GM19023 (cell line): Measurements from ENCODE around the gene CRYZ.
"Not testable (repeated sequence)": the region's sequence is repeated elsewhere in the genome, so short reads cannot be mapped to it uniquely, and the experiment has no call there.

Source experiments
- ATAC-seq: cut with Tn5 transposase; IDR thresholded peaks from one replicate; pipeline ENCODE4 v1.9.1; 2021; ENCODE audit warnings: mild to moderate bottlenecking, moderate library complexity; ENCODE audit not compliant: unreplicated experiment

The CRYZ gene, protein sequence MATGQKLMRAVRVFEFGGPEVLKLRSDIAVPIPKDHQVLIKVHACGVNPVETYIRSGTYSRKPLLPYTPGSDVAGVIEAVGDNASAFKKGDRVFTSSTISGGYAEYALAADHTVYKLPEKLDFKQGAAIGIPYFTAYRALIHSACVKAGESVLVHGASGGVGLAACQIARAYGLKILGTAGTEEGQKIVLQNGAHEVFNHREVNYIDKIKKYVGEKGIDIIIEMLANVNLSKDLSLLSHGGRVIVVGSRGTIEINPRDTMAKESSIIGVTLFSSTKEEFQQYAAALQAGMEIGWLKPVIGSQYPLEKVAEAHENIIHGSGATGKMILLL

DNA sequence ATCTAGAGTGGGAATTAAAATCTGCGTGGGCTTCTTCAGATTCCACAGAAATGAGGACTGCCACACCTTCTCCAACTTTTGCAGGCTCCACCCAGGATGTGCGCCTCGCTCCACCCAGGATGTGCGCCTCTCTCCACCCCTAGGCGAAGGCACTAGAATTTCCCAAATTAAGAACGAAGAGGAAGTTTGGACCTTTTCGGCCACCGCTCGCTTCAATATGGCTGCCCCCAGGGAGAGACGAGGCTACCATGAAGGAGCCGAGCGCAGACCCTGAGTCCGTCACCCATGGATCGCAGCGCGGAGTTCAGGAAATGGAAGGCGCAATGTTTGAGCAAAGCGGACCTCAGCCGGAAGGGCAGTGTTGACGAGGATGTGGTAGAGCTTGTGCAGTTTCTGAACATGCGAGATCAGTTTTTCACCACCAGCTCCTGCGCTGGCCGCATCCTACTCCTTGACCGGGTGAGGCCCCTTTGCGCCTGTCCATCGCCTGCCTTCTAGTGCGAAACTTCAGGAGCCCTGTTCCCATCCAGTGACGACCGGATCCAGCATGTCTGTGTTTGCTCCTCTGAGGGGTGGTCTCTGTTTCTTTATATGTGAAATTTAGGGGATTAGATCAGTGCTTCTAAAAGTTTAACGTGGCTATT lies at the start of gene CRYZ, which contains the start of gene TYW3:
CRYZ (minus strand) TSS at position 91 of the 644 bp plus-strand sequence. CDS start 8,229 bp downstream, outside the sequence.
TYW3 (plus strand) TSS at position 193 of the 644 bp plus-strand sequence; CDS start at position 286, 93 bp downstream.
- peak; percentile 63 for ATAC-seq

DNA sequence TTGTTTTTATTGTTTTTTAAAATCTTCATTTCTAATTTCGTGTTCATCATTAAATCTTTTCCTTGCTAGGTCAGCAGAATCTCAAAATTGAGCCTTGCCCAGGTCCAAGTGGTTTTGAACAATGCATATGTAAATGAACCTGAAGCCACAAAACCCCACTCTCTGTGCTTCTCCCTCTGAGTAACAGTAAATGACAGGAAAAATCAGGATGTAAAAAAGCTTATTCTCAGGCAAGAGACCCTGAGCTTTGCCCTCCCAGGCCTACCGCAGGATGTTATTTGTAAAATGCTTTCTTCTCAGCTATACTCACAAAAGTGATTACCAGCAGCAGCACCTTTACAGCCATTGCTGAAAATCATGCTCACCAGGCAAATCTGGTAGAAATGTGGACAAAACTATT lies 47.7 kb upstream of the CRYZ start:
- ATAC-seq, result no peak

DNA sequence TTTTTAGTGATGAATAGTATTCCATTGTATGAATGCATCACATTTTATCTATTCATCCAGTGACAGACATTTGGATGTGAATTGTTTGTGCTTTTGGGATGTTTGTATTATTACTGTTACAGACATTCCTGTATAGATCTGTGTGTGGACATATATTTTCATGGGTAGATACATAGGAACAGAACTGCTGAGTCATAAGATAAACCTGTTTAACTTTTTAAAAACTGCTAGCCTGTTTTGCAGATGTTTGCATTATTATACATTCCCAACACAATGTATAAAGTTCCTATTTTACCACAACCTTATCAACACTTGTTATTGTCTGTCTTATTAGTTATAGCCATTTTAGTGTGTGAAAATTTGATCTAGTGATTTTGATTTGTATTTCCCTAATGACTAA lies 46.9 kb upstream of the CRYZ start:
- ATAC-seq, result no peak

DNA sequence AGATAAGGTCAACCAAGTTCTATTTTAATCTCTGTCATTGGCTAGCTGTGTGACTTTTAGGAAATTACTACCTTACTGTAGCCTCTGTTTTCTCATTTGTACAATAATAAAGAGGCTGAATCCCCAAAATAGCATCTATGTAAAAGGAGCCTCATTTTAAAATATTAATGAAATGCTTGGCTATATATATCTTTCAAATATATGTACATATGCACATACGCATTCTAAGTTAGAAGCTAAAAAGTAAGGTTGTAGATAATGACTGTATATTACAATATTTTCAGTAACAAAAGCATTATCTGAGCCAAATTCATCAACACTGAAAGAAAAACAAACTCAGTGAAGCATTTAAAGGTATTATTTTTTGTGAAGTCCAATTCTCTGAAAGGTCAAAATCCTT lies 44.7 kb upstream of the CRYZ start:
- ATAC-seq, result no peak

DNA sequence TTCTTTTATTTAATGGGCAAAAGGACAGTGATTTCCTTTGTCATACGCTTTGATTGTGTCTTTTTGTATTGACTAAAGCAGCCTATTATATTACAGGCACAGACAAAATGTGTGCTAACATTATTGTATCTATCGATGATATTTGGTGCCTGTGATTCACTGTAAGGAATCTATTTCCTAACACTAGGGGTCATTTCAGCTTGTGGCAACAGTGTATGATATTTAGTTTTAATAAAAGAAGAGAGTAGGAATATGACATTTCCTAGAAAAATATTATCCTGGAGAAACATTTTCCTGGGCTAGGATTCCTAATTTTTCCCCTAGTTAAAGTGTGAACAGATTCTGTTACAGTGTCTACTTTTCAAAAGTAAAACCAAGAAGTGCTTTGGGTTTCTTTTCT lies 42.9 kb upstream of the CRYZ start:
- no peak for ATAC-seq

DNA sequence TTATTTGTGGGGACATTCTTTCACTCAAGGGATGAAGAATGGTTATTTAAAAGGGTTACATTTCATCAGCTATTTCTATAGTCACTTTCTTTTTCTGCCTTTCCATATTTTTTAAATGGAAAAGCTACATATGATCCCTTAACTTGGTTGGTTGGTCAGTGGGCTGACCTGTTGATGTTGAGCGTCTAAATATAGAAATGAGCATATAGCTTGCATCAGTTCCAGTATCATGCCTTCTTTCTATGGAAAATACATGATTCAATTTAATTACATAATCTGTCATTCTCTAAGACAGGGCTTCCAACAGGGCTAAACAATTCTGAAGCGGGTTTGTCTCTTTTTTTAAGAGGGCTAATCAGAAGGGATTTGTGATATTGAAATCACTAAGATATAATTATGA lies 40.7 kb upstream of the CRYZ start:
- ATAC-seq, result no peak

DNA sequence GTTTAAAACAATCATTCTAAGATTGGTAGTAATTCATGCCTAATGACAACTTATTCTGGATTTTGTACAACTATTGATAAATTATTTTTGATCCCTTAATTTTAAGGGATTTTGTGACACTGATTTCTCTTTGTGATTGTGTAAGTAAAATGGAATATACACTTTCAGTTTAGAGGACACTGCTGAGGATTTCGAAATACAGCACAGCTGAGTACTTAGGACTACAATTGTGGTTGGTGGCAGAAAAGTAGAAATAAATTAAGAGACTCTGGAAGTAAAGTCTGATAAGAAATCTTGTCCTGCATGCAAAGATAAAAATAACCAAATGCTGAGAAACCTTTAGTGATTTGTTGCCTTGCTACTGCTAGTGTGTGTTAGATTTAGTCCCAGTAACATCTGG lies 40.1 kb upstream of the CRYZ start:
- no peak for ATAC-seq

DNA sequence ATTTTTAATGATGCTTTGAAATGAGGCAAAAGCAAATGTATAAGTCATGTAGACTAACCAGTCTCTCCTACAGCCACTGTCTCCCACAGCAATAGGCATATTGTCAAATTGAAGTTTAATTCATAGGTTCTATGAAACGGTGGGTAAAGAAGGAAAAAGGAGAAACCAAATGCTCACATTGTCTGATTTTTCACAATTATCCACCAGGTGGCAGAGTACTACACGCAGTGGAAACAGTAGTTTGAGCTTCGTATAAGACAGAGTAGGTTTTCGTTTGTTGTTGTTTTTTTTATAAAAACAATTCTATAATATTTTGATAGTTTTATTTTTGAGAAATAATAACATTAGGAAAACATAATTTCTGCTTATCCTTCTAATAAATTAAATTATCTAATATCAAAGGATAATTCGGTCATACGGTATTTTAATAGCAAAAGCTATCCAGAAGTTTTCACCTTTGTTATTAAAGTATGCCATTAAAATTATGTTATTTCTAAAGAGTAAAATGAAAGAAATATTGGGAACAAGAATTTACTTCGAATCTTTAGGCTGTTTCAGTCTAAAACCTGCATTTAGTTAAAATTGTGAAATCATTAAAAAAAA lies 39.2 kb upstream of the CRYZ start:
- peak; percentile 64 for ATAC-seq

DNA sequence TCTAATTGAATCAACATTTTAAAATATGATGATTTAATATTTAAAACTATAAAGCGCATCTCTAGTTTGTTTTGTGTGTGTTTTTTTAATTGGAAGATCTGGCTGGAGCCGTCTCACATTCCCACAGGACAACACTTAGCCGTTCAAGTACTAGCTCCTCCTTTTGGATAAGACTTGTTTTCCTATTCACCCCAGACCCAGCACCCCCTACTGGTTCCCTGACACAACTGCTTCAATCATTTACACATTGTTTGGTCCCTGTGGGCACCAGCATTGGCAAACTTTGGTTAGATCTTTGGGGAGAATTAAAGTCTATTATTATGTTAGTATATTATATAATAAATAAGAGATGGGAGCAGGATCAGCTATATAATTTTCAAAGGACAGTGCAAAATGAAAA lies 34.6 kb upstream of the CRYZ start:
- ATAC-seq, result no peak

DNA sequence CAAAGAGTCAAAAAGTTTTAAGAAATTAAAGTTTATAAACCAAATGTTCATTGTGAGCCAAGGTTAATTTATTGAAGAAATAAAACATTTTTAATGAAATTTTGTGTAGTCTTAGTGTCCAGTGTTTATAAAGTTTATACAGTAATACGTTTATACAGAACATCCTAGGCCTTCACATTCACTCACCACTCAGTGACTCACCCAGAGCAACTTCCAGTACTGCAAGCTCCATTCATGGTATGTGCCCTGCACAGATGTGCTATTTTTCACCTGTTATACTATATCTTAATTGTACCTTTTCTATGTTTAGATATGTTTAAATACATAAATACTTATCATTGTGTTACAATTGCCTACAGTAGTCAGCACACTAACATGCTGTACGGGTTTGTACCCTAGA lies 33.7 kb upstream of the CRYZ start:
- no peak for ATAC-seq

DNA sequence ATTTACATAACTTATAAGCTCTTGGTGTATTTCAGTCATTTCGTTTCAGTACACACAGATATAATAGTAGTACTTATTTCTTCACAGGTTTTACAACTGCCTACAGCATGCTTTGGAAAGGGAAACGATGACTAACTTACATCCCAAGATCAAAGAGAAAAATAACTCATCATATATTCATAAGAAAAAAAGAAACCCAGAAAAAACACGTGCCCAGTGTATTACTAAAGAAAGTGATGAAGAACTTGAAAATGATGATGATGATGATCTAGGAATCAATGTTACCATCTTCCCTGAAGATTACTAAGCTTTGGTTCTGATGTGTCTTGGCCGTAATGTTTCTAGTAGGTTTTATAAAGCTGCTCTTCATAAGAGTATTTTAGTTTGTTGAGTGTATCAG lies 31.0 kb upstream of the CRYZ start:
- ATAC-seq, result no peak

DNA sequence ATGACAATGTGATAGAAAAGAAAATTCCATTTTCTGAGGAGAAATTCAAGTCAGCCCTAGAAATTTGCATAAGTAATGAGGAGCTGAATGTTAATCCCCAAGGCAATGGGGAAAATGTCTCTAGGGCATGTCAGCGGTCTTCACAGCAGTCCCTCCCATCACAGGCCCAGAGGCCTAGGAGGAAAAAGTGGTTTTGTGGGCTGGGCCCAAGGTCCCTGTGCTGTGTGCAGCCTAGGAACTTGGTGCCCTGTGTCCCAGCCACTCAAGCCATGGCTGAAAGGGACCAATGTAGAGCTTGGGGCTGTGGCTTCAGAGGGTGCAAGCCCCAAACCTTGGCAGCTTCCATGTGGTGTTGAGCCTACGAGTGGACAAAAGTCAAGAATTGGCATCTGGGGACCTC lies 23.8 kb upstream of the CRYZ start:
- ATAC-seq, result not testable (repeated sequence)

DNA sequence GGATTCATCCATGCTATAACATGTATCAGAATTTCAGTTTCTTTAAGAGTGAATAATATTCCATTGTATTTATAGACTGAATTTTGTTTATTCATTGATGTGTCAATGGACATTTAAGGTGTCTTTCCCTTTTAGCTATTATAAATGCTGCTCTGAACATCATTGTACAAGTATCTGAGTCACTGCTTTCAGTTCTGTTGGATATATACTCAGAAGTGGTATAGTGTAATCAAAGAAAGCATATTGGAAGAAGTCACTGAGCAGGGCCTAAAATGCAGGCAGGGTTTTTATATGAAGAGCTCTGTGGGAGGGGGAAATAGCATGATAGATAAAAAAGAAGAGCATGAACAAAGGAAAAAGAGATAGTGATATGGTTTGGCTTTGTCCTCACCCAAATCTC lies 22.6 kb upstream of the CRYZ start:
- no peak for ATAC-seq

DNA sequence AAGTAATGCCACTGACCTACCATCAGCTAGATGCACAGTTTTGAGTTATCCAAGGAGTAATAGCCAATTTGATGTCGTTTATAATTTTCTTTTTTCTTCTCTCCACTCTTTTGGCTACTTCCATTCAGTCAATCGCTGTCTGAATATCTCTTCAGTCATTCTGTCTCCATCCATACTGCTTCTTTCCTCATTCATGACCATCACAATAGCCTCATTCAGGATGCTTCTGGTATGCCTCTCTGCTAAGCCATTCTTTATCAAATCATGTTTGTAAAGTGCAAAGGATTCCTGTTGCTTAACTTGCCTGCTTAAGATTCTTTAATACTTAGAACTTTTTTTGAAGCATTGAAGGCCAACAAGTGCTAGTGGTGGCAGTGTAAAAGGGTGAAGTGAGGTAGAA lies 20.3 kb upstream of the CRYZ start:
- no peak for ATAC-seq

DNA sequence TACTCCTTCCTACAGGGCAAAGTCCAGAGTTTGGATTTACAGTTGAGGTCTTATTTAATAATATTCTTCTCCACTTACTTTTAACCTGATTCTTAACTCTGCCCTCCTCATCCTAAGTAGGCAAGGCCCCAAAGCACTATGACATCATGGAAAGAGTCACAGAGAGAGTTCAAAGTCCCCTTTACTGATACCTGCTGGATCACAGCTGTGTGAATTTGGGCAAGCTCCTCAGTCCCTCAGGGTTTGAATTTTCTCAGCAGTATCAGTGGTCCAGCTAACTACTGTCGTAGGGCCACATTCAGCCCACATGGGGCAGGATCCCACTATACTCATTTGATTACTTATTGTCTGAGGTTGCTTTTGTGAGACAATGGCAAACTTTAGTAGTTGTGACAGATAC lies 16.1 kb upstream of the CRYZ start:
- peak; percentile 97 for ATAC-seq

DNA sequence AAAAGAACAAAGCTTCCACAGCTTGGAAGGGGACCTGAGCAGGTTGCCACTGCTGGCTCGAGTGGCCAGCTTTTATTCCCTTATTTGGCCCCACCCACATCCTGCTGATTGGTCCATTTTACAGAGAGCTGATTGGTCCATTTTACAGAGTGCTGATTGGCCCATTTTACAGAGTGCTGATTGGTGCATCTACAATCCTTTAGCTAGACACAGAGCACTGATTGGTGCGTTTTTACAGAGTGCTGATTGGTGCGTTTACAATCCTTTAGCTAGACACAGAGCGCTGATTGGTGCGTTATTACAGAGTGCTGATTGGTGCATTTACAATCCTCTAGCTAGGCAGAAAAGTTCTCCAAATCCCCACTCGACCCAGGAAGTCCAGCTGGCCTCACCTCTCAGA lies 12.4 kb upstream of the CRYZ start:
- ATAC-seq, result not testable (repeated sequence)

DNA sequence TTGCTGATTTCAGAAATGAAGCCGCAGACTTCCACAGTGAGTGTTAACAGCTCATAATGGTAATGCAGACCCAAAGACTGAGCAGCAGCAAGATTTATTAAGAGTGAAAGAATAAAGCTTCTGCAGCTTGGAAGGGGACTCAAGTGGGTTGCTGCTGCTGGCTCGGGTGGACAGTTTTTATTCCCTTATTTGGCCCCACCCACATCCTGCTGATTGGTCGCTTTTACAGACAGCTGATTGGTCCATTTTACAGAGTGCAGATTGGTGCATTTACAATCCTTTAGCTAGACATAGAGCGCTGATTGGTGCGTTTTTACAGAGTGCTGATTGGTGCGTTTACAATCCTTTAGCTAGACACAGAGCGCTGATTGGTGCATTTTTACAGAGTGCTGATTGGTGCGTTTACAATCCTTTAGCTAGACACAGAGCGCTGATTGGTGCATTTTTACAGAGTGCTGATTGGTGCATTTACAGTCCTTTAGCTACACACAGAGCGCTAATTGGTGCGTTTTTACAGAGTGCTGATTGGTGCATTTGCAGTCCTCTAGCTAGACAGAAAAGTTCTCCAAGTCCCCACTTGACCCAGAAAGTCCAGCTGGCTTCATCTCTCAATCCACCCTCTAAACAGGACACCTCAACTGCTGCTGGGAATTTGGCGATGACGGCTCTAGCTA lies 7.6 kb upstream of the CRYZ start:
- not testable (repeated sequence) for ATAC-seq

DNA sequence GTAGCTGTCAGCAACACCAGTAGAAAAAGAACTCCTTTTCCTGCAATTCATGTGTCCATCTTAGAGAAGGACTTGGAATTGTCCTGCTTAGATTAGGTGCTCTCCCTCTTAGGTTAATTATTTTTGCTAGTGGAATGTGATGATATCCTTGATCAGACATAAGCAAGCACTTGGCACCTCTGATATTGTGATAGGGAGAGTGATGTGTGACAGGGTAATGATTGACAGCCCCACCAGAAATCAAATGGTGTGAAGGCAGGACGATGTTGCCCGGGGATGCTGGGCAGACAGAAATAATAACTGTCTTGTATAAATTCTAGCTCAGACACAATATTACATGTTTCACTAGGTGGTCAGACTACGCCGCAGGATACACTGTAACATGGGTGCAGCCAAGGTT lies 4.5 kb upstream of the CRYZ start:
- ATAC-seq, result no peak

DNA sequence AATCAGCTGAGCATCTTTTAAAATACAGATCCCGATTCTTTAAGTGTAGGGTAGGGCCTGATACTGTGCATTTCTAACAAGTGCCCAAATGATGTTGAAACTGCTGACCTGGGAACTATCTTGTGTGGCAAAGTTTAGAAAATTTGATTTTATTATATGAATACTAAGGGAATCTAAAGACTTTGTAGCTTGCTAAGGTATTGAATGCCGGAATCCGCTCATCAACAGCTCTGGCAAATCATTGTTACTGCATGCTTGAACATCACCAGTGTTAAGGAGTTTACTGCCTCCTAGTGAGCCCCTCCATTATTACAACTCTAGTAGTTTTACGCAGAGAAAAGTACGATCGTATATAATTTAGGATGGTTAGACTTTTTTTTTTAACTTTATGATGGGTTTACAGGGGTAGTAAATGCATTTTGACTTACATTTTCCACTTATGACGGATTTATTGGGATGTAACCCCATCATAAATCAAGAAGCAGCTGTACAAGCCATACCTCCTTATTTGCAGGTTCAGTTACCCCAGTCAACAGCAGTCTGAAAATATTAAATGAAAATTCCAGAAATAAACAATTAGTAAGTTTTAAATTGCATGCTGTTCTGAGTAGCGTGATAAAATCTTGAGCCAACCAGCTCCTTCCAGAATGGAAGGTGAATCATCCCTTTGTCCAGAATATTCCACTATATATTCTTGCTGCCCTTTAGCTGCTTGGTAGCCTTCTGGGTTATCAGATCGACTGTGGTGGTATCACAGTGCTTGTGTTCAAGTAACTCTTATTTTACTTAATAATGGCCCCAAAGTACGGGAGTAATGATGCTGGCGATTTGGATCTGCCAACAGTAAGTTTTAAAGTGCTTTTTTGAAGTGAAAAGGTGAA lies 994 bp upstream of the CRYZ start:
- ATAC-seq, result peak; percentile 37

DNA sequence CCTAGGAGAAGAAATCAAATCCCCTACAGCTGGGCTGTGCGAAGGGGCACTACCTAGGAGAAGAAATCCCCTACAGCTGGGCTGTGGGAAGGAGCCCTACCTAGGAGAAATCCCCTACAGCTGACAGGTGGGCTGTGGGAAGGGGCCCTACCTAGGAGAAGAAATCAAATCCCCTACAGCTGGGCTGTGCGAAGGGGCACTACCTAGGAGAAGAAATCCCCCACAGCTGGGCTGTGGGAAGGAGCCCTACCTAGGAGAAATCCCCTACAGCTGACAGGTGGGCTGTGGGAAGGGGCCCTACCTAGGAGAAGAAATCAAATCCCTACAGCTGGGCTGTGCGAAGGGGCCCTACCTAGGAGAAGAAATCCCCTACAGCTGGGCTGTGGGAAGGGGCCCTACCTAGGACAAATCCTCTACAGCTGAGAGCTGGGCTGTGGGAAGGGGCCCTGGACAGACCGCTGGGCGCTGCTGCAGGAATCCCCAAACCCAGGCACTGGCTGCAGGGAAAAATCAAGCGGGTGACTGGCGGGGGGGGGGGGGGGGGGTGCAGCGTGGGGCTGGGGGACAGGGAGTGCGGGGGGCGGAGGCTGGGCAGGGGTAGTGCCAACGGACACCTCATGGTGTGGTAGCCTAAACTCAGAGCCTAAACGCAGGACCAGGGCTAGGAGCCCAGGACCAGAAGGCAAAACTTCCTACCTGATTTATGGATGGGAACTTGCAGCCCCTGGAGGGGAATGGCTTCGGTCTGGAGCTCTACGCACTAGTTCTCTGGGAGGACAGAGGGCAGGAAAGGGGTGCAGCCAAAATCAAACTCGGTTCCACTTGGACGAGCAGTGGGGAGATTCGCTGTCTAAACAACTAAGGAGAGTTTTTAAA lies 541 bp downstream of the CRYZ start:
- ATAC-seq, result peak; percentile 29
